Duodenal mucosa (tissue), 2 donors: ENCODE data around the gene RNF19B.
A peak's percentile ranks its signal among the peaks of the same experiment; 100 is the strongest.
"Not testable (repeated sequence)": the region's sequence is repeated elsewhere in the genome, so short reads cannot be mapped to it uniquely, and the experiment has no call there.

Source experiments
- H3K27ac ChIP-seq: one replicate; pipeline ENCODE4 v1.7.0; 2013; ENCODE audit warnings: low read depth, low read length
- H3K27me3 ChIP-seq, 2 donors: one replicate each; pipeline ENCODE4 v1.7.0; 2013; ENCODE audit warnings: low read length in 2 of 2, control low read depth in 1 of 2; ENCODE audit not compliant: insufficient read depth in 2 of 2, control insufficient read depth in 1 of 2
- H3K36me3 ChIP-seq, 2 donors: one replicate each; pipeline ENCODE4 v1.7.0; 2013; ENCODE audit warnings: low read length in 2 of 2, control low read depth in 1 of 2; ENCODE audit not compliant: insufficient read depth in 2 of 2, control insufficient read depth in 1 of 2
- H3K4me1 ChIP-seq, 2 donors: one replicate each; pipeline ENCODE4 v1.7.0; 2013; ENCODE audit warnings: low read length in 2 of 2, control low read depth in 1 of 2; ENCODE audit not compliant: insufficient read depth in 2 of 2, control insufficient read depth in 1 of 2
- H3K4me3 ChIP-seq, 2 donors: one replicate each; pipeline ENCODE4 v1.7.0; 2013; ENCODE audit warnings: low read length in 2 of 2, low read depth in 1 of 2
- H3K9ac ChIP-seq, 2 donors: one replicate each; pipeline ENCODE4 v1.7.0; 2013; ENCODE audit warnings: low read length in 2 of 2, low read depth in 1 of 2
- H3K9me3 ChIP-seq, 2 donors: one replicate each; pipeline ENCODE4 v1.7.0; 2013; ENCODE audit warnings: low read length in 2 of 2, control low read depth in 1 of 2; ENCODE audit not compliant: control insufficient read depth in 1 of 2

RNF19B gene

DNA sequence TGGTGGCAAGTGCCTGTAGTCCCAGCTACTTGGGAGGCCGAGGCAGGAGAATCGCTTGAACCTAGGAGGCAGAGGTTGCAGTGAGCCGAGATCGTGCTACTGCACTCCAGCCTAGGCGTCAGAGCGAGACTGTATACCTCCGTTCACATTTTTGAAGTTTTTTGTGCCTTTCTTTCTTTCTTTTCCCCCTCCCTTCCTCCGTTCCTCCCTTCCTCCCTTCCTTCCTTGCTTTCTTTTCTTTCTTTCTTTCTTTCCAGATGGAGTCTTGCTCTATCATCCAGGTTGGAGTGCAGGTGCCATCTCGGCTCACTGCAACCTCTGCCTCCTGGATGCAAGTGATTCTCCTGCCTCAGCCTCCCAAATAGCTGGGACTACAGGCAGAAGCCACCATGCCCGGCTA is 59.0 kb downstream of the RNF19B start:
- not testable (repeated sequence) for H3K9ac ChIP-seq, H3K27ac ChIP-seq, H3K27me3 ChIP-seq, H3K36me3 ChIP-seq, H3K9me3 ChIP-seq, H3K4me3 ChIP-seq
- peaks cover 28 to 31% of the 10 kb centered on the region in 2 donors for H3K4me1 ChIP-seq

DNA sequence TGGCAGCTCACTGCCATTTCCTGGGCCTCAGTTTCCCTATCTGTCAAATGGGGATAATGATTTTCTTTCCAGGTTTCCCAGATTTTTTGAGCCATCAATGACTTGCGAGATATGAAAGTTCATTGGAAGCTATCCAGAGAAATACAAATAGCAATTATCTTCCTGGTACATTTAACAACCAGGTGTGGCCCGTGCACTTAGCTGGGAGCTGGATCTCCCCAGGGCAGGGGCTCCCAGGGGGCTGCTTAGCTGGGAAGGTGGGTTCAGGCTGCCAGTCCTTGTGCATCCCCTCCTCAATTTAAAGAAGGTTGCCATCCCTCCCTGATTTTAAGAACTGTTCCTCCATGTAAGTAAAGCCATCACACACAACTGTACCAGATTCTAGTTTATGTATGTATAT is 59.8 kb downstream of the RNF19B start:
- peak overlapping the region in 1 of 2 donors; percentile 49 for H3K4me3 ChIP-seq
- H3K4me1 ChIP-seq: peaks cover 28 to 33% of the 10 kb centered on the region in 2 donors
- H3K27me3 ChIP-seq: no peaks in the 10 kb centered on the region
- H3K9ac ChIP-seq: peak overlapping the region; percentile 34 to 39
- H3K9me3 ChIP-seq: no peaks in the 10 kb centered on the region
- H3K27ac ChIP-seq: peak overlapping the region; percentile 64
- H3K36me3 ChIP-seq: no peaks in the 10 kb centered on the region

DNA sequence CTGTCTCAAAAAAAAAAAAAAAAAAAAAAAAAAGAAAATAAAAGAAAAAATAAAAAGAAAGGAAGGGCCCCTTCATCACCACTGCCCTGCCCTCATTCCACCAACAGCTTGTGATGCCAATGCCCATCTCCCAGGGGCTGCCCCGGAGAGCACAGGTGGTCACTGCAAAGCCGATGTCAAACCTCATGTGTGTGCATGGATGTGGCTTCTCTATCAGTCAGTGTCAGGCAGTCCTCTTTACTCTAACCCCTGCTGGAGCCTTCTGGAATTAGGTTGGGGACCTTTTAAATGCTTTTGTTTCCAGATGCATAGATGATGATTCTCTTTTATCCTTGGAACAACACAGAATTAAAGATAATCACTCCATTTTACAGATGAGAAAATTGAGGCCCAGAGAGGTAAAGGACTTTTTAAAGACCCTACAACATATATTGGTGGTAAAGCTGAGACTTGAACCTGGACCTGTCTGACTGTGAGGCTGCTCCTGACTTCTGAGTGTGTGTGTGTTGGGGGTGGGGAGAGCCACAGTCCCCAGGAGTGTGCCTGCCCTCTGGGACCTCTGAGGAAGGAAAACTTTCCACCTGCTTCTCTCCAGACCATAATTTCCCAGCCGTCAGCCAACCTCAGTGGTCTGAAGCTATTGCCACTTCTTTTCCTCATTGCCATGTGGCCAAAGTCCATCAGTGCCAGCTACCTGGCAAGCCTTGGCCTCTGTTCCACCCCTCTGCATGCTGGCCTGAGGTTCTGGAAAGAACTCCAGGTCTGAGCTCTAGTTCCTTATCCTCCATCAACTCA is 60.4 kb downstream of the RNF19B start:
- H3K4me1 ChIP-seq: peaks cover 28 to 33% of the 10 kb centered on the region in 2 donors
- peak overlapping the region; percentile 64 for H3K27ac ChIP-seq
- peak overlapping the region; percentile 4 to 39 for H3K9ac ChIP-seq

DNA sequence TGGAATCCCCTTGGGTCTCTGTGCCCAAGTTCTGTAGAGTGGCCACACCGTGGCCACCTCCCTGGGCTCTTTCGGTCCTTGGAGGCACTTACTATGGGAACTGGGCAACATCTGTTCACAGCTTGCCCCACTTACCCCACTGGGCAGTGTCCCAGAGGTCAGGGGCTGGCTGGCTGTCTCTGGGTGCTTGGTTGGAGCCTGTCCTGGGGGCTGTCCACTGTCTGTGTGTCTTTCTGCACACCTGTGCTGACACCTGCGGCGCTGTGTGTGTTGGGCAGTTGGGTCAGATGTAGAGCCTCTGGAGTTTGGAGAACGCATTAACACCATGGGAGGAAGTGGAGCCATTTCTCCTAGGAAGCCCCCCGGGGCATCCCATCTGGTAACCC is 62.1 kb downstream of the RNF19B start:
- no peaks in the 10 kb centered on the region for H3K27me3 ChIP-seq
- no peaks in the 10 kb centered on the region for H3K9me3 ChIP-seq
- no peak overlapping the region for H3K4me3 ChIP-seq
- peak overlapping the region in 1 of 2 donors; percentile 6 for H3K9ac ChIP-seq
- peaks cover 23 to 29% of the 10 kb centered on the region in 2 donors for H3K4me1 ChIP-seq
- H3K27ac ChIP-seq: no peak overlapping the region
- peaks cover 11 to 14% of the 10 kb centered on the region in 2 donors for H3K36me3 ChIP-seq

More for the DNA sequence above, 60.4 kb downstream of the RNF19B start:
- H3K4me3 ChIP-seq: peak overlapping the region in 1 of 2 donors; percentile 49
- H3K9me3 ChIP-seq: no peaks in the 10 kb centered on the region
- no peaks in the 10 kb centered on the region for H3K27me3 ChIP-seq
- no peaks in the 10 kb centered on the region for H3K36me3 ChIP-seq

DNA sequence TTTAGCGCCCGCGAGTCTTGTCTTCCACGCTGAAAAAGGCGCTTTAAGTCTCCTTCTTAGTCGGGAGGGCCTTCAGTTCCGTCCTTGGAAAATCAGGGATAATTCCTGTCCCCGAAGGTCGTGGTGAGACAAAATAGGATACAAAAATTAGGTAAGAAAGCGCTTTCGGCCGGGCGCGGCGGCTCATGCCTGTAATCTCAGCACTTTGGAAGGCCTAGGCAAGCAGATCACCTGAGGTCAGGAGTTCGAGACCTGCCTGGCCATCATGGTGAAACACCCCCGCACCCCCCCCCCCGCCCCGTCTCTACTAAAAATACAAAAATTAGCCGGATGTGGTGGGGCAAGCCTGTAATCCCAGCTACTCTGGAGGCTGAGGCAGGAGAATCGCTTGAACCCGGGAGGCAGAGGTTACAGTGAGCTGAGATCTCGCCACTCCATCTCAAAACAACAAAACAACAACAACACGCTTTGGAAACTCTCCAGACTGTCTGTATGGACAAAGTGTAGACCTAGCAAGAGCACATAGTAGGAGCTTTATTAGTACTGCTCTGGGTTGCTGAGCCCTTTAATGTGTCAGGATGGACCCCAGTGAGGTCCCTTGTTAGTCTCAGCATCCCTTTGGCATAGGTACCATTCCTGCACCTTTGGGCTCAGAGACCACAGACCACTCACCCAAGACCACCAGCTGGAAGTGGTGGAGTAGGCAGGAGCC is 62.6 kb downstream of the RNF19B start:
- Histone ChIP-seq H3K36me3 (peaks cover 11 to 16% of the 10 kb centered on the region in 2 donors), H3K27ac (peak overlapping the region; percentile 75), H3K4me1 (peaks cover 20 to 27% of the 10 kb centered on the region in 2 donors), H3K27me3 (no peaks in the 10 kb centered on the region), H3K9me3 (no peaks in the 10 kb centered on the region), H3K4me3 (peak overlapping the region; percentile 75 to 86), H3K9ac (peak overlapping the region; percentile 90)

DNA sequence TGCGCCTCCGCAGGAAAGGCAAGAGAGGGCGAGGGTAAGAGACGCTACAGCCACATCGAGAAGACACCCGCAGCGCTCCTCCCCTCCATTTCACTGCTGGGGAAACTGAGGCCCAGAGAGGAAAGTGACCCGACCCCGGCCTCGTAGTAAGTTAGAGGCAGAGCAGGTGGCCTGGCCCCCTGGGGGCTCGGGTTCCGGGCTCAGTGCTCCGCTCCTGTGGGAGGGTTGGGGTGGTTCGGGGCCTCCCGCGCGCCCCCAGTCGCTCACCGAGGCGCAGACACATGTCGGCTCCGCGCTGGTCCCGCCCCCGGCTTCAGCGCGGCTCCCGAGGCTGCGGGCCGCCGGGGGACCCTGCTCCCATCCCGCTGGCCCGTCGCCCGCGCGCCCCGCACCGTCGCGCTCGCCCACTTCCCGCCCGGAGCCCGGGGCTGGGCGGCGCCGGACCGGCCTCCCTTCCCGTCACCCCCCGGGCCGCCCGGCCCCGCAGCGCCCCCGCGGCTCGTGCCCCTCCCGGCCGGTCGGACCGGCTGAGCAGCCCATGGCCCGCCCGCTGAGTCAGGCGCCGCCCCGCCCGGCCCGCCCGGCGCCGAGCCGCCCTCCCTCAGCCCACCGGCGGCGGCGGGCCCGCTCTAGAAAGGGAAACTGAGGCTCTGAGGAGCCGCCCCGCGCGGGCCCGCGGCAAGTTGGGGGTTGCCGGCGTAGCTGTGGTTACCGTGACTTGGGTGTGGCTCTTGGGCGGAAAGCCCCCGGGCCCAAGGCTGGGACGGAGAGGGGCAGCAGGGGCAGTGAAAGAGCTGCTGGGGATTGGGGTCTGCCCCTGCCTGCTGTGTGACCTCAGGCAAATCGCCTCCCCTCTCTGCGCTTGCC is 63.4 kb downstream of the RNF19B start, which contains the start of gene TMEM54:
TMEM54 (minus strand) TSS at position 434 of the 867 bp plus-strand sequence; CDS start at position 283, 151 bp downstream.
- Histone ChIP-seq H3K4me1 (peaks cover 13 to 27% of the 10 kb centered on the region in 2 donors), H3K27me3 (no peaks in the 10 kb centered on the region), H3K9me3 (no peaks in the 10 kb centered on the region), H3K36me3 (peaks cover 11 to 24% of the 10 kb centered on the region in 2 donors), H3K9ac (peak within 1 kb of the TSS; percentile 90 to 95), H3K27ac (peak within 1 kb of the TSS; percentile 75), H3K4me3 (peak within 1 kb of the TSS; percentile 84 to 86)

DNA sequence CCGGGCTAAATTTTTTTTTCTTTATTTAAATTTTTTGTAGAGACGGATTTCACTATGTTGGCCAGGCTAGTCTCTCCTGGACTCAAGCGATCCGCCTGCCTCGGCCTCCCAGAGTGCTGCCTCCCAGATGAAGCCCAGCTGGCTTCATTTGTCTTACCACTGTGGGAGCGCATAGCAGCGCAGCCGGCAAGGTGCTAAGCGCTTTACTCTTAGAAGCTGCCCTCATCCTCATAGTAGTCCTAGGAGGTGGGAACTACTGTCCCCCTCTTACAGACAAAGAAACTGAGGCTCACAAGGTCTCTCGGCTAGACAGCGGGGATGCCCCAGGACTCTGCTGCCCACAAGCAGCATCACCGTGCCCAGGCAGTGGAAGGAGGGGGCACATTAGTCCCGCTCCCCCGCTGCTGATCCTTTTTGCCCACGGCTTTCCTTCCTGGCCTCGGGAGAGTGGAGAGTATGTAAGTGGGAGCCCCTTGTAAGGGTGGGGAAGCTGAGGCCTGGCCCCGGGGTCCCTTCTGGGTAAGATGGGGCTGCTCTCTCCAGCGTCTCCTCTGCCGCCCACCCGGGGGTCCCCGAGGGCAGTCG is 64.1 kb downstream of the RNF19B start:
- Histone ChIP-seq H3K27me3 (no peaks in the 10 kb centered on the region), H3K4me1 (peaks cover 9 to 22% of the 10 kb centered on the region in 2 donors), H3K9me3 (no peaks in the 10 kb centered on the region), H3K27ac (peak overlapping the region; percentile 30), H3K4me3 (peak overlapping the region; percentile 84 to 85), H3K9ac (peak overlapping the region; percentile 90 to 95), H3K36me3 (peaks cover 11 to 30% of the 10 kb centered on the region in 2 donors)

DNA sequence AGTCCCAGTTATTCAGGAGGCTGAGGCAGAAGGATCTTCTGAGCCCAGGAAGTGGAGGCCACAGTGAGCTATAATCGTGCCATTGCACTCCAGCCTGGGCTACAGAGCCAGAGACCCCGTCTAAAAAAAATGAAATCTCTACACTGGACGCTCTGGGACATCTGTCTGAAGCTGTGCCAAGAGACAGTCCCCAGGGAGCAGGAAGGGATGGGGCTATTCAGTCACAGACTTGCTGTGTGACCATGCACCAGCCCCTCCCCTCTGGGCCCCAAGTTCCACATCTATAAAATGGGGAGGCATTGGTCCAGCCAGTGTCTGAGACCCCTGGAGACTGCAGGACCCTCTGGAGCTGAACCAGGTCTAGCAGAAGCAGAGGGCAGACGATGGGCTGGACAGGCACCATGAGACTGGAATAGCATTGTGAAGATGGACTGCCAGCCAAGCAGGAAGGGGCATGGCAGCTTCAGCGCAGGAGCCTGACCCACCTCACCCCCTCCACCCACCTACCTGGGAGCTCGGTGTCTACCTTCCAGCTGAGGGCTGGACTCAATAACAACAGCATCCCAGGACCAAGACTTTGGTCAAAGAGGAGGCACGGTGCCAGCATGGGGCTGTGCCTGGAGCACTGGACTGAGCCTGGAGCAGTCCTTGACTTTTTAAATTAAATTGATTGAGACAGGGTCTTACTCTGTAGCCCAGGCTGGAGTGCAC is 64.9 kb downstream of the RNF19B start:
- Histone ChIP-seq H3K9me3 (no peaks in the 10 kb centered on the region), H3K27me3 (no peaks in the 10 kb centered on the region), H3K36me3 (peaks cover 11 to 36% of the 10 kb centered on the region in 2 donors), H3K9ac (peak overlapping the region in 1 of 2 donors; percentile 90), H3K27ac (no peak overlapping the region), H3K4me3 (peak overlapping the region; percentile 84 to 85), H3K4me1 (peaks cover 3 to 20% of the 10 kb centered on the region in 2 donors)

DNA sequence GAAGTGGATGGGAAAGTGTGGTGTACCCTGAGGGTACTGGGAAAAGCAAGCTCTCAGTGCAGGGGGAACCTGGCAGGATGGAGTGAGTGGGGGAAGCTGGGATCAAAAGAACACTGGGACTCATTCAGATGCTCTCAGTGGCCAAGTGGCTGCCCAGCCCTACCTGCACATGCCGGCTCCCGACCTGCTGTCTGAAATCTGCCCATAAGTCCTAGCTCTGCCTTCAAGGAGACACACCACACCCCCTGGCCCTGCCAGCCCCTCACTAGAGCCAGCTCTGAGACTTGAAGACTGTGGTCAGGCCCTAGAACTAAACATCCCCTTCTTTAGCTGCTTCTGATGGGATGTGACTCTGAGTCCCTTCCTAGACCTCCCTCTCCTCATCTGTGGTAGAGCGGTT is 65.7 kb downstream of the RNF19B start:
- Histone ChIP-seq H3K27me3 (no peaks in the 10 kb centered on the region), H3K9me3 (no peaks in the 10 kb centered on the region), H3K4me3 (no peak overlapping the region), H3K27ac (no peak overlapping the region), H3K9ac (no peak overlapping the region), H3K4me1 (peaks cover 0 to 16% of the 10 kb centered on the region in 2 donors), H3K36me3 (peaks cover 11 to 36% of the 10 kb centered on the region in 2 donors)
